Type B pancreatic cell (in vitro differentiated cells): Measurements from ENCODE around the gene GNB1L. TPM values are rescaled to one million over a fixed set of nuclear protein-coding genes. Genes with fewer than 3 reads are reported as not detected.

Experiments
- DNase-seq: peaks from one replicate; pipeline ENCODE4 v3.0.0; 2021; ENCODE audit warnings: mixed read lengths; ENCODE audit not compliant: unreplicated experiment; ENCODE audit errors: extremely low spot score
- H3K27ac Mint-ChIP-seq: 2 replicates; pipeline ENCODE4 v1.8.0; 2021; ENCODE audit warnings: mild to moderate bottlenecking, mixed read lengths
- H3K27me3 Mint-ChIP-seq: 2 replicates; pipeline ENCODE4 v1.8.0; 2021; ENCODE audit warnings: mixed read lengths
- H3K36me3 Mint-ChIP-seq: 2 replicates; pipeline ENCODE4 v1.8.0; 2021; ENCODE audit warnings: mixed read lengths
- H3K4me1 Mint-ChIP-seq: one replicate; pipeline ENCODE4 v1.8.0; 2021; ENCODE audit warnings: mixed read lengths; ENCODE audit not compliant: unreplicated experiment
- H3K4me3 Mint-ChIP-seq: 2 replicates; pipeline ENCODE4 v1.8.0; 2021; ENCODE audit warnings: mild to moderate bottlenecking, mixed read lengths
- H3K9me3 Mint-ChIP-seq: 2 replicates; pipeline ENCODE4 v1.8.0; 2021; ENCODE audit warnings: mixed read lengths
- CTCF ChIP-seq: fragments of 200-600 bp; sonication (generic); conservative IDR thresholded peaks from 2 replicates; pipeline ENCODE4 v1.5.0; 2021; ENCODE audit warnings: antibody characterized with exemption, mild to moderate bottlenecking
- total RNA-seq: library from RNA; stranded (reverse); gene quantifications from 2 replicates; pipeline ENCODE4 v1.2.1, GENCODE V29; 2021; ENCODE audit warnings: low replicate concordance

The GNB1L gene
- total RNA-seq, 1 donor from 2014 or later = 7.7 TPM

- H3K4me3 Mint-ChIP-seq = peak overlapping the region; percentile 41
- peaks cover 22% of the 10 kb centered on the region for H3K4me1 Mint-ChIP-seq
Observed at GRCh38 chr22:19802001-19802893, 52.4 kb downstream of the GNB1L start.

GRCh38 chr22:19801340-19802000 is 53.2 kb downstream of the GNB1L start:
- DNase-seq = no peak
- peaks cover 22% of the 10 kb centered on the region for H3K4me1 Mint-ChIP-seq
- no peaks in the 10 kb centered on the region for H3K9me3 Mint-ChIP-seq
- TF ChIP-seq CTCF = no peak
- no peak overlapping the region for H3K4me3 Mint-ChIP-seq
- no peaks in the 10 kb centered on the region for H3K36me3 Mint-ChIP-seq
- H3K27ac Mint-ChIP-seq = no peak overlapping the region
- H3K27me3 Mint-ChIP-seq = no peaks in the 10 kb centered on the region

More at GRCh38 chr22:19802001-19802893, 52.4 kb downstream of the GNB1L start:
- TF ChIP-seq CTCF = no peak
- Mint-ChIP-seq H3K27ac (no peak overlapping the region), H3K9me3 (no peaks in the 10 kb centered on the region), H3K36me3 (no peaks in the 10 kb centered on the region), H3K27me3 (no peaks in the 10 kb centered on the region)
- no peak for DNase-seq

GRCh38 chr22:19800761-19801244 is 53.9 kb downstream of the GNB1L start:
- no peak for DNase-seq
- Mint-ChIP-seq H3K27ac (no peak overlapping the region), H3K4me3 (no peak overlapping the region), H3K36me3 (no peaks in the 10 kb centered on the region), H3K27me3 (no peaks in the 10 kb centered on the region), H3K9me3 (no peaks in the 10 kb centered on the region), H3K4me1 (peaks cover 25% of the 10 kb centered on the region)
- peak; percentile 45 for TF ChIP-seq CTCF

- Mint-ChIP-seq H3K27ac (no peak overlapping the region), H3K4me1 (peaks cover 25% of the 10 kb centered on the region), H3K27me3 (no peaks in the 10 kb centered on the region), H3K9me3 (no peaks in the 10 kb centered on the region), H3K36me3 (no peaks in the 10 kb centered on the region), H3K4me3 (no peak overlapping the region)
- no peak for DNase-seq
- no peak for TF ChIP-seq CTCF
Observed at GRCh38 chr22:19800306-19800705, 54.4 kb downstream of the GNB1L start.

GRCh38 chr22:19799322-19800190 is 55.1 kb downstream of the GNB1L start:
- H3K27me3 Mint-ChIP-seq = no peaks in the 10 kb centered on the region
- no peak overlapping the region for H3K27ac Mint-ChIP-seq
- no peak for TF ChIP-seq CTCF
- H3K36me3 Mint-ChIP-seq = no peaks in the 10 kb centered on the region
- H3K4me3 Mint-ChIP-seq = no peak overlapping the region
- DNase-seq = no peak
- no peaks in the 10 kb centered on the region for H3K9me3 Mint-ChIP-seq
- H3K4me1 Mint-ChIP-seq = peaks cover 25% of the 10 kb centered on the region
